Measurements from ENCODE around the gene FPR1.

Gene FPR1

DNA sequence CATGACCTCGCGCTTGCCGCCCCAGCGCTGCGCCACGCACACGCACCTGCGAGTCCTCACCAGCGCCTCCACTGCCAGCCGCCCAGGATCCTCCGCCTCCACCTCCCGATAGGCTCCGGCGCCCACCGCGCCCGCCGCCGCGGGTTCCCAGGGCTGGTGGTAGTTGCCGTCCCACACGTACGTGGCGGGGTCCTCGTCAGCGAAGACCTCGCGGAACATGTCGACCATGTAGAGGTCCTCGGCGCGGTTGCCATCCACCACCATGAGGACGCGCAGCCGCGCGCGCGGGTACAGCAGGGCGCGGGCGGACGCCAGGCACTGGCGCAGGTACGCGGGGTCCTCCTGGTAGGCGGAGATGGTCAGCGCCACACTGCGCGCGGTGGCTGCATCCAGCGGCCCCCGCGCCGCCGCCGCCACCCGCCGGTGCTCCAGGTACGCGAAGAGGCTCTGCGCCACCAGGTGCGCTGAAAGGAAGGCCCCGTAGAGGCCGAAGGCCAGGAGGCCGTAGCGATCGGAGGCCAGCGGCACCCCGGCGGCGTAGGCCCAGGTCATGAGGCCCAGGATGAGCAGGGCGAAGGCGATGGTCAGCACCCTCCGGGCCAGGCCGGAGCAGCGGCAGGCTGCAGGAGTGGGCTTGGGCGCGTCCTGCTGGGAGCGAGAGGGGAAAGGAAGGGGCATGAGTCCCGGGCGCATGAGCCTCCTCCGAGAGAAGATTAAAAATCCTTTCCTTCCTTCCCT lies 32.3 kb downstream of the FPR1 start:
- TF ChIP-seq, protein P1, sequence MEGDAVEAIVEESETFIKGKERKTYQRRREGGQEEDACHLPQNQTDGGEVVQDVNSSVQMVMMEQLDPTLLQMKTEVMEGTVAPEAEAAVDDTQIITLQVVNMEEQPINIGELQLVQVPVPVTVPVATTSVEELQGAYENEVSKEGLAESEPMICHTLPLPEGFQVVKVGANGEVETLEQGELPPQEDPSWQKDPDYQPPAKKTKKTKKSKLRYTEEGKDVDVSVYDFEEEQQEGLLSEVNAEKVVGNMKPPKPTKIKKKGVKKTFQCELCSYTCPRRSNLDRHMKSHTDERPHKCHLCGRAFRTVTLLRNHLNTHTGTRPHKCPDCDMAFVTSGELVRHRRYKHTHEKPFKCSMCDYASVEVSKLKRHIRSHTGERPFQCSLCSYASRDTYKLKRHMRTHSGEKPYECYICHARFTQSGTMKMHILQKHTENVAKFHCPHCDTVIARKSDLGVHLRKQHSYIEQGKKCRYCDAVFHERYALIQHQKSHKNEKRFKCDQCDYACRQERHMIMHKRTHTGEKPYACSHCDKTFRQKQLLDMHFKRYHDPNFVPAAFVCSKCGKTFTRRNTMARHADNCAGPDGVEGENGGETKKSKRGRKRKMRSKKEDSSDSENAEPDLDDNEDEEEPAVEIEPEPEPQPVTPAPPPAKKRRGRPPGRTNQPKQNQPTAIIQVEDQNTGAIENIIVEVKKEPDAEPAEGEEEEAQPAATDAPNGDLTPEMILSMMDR (conservative IDR thresholded peaks at IDR 0.05): no peak
- H3K27ac ChIP-seq: no peak overlapping the region

- TF ChIP-seq, protein P1 (conservative IDR thresholded peaks at IDR 0.05): no peak
- H3K27ac ChIP-seq: no peak overlapping the region
These were observed 34.8 kb downstream of the FPR1 start for GRCh38 chr19:51716925-51717324.

GRCh38 chr19:51715850-51716249 lies 35.8 kb downstream of the FPR1 start:
- H3K27ac ChIP-seq: no peak overlapping the region
- TF ChIP-seq, protein P1 (conservative IDR thresholded peaks at IDR 0.05): no peak

- TF ChIP-seq, protein P1 (conservative IDR thresholded peaks at IDR 0.05): no peak
- no peak overlapping the region for H3K27ac ChIP-seq
These were observed 36.8 kb downstream of the FPR1 start for GRCh38 chr19:51714848-51715247.

GRCh38 chr19:51713319-51714285 lies 38.1 kb downstream of the FPR1 start:
- TF ChIP-seq, protein P1 (conservative IDR thresholded peaks at IDR 0.05): no peak
- no peak overlapping the region for H3K27ac ChIP-seq

DNA sequence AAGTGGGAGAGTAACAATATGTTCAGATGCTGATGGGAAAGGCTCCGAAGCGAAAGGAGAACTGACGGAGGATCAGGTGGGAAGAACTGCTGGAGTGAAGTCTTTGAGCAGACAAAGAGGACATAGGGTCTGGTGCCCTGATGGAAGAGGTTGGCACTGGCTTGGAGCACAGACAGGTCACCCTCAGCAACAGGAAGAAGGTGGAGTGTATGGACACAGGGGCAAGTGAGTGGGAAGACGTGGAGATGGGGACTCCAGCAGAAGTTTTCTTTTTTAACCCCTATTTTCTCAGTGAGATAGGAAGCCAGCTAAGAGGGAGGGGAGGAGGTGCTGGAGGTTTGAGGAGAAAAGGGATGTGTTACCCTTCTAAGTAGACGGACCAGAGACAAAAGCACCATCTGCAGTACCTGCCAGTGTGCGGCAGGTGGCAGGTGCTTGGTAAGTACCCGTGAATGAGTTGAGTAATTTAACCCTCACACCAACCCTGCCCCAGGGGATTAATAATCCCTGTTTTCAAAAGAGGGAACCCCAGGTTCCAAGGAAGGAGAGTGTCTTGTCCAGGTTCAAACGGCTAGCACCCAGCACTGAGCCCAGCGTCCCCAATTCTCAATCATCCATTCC lies 39.1 kb downstream of the FPR1 start:
- no peak overlapping the region for H3K27ac ChIP-seq
- TF ChIP-seq, protein P1 (conservative IDR thresholded peaks at IDR 0.05): peak; percentile 90

DNA sequence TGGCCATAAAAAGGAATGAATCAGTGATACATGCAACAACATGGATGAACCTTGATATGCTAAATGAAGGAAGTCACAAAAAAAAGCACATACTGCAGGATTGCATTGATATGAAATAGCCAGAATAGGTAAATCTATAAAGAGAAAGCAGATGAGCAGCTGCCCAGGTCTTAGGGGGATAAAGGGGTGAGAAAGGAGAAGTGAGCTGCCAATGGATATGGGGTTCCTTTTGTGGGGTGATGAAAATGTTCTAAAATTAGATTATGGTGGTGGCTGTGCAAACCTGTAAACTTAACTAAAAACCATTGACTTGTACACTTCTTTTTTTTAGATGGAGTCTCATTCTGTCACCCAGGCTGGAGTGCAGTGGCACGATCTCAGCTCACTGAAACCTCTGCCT lies 40.0 kb downstream of the FPR1 start:
- TF ChIP-seq, protein P1 (conservative IDR thresholded peaks at IDR 0.05): no peak

More for the DNA sequence above, 40.0 kb downstream of the FPR1 start:
- no peak overlapping the region for H3K27ac ChIP-seq
